Stimulated activated CD8-positive, alpha-beta memory T cell treated with anti-CD3 and anti-CD28 coated beads, Interleukin-15, amount 100 ng/mL, for 4 hours (primary cell): Measurements from ENCODE around the gene NSA2.
"Not testable (repeated sequence)": the region's sequence is repeated elsewhere in the genome, so short reads cannot be mapped to it uniquely, and the experiment has no call there.

Experiments used
- DNase-seq, 2 donors: peaks; one replicate each; pipeline ENCODE4 v3.0.0-alpha.2; 2020; ENCODE audit warnings: low read depth in 2 of 2

The NSA2 gene

GRCh38 chr5:74766849-74767578 lies at the start of gene NSA2, which contains the start of gene GFM2:
Gene NSA2, plus strand, starts transcription at chr5:74767249. Its CDS starts 112 bp downstream, at chr5:74767361.
Gene GFM2, minus strand, starts transcription at chr5:74767117. Its CDS starts 3,375 bp downstream, at chr5:74763742.
- DNase-seq: peak; percentile 85 to 87

GRCh38 chr5:74717596-74717995 lies 49.5 kb upstream of the NSA2 start:
- DNase-seq: no peak

- no peak for DNase-seq
Measured at GRCh38 chr5:74722271-74722670, 44.8 kb upstream of the NSA2 start.

GRCh38 chr5:74725331-74725730 lies 41.7 kb upstream of the NSA2 start:
- DNase-seq: no peak

GRCh38 chr5:74736759-74737158 lies 30.3 kb upstream of the NSA2 start:
- DNase-seq: no peak

GRCh38 chr5:74738406-74738805 lies 28.6 kb upstream of the NSA2 start:
- no peak for DNase-seq

GRCh38 chr5:74748742-74749141 lies 18.3 kb upstream of the NSA2 start:
- DNase-seq: not testable (repeated sequence)

GRCh38 chr5:74761241-74761640 lies 5.8 kb upstream of the NSA2 start:
- no peak for DNase-seq

- no peak for DNase-seq
Measured at GRCh38 chr5:74762599-74762998, 4.5 kb upstream of the NSA2 start.

GRCh38 chr5:74763504-74763903 lies 3.5 kb upstream of the NSA2 start:
- DNase-seq: no peak

GRCh38 chr5:74765201-74765600 lies 1.8 kb upstream of the NSA2 start:
- no peak for DNase-seq

GRCh38 chr5:74765929-74766328 lies 1.1 kb upstream of the NSA2 start:
- no peak for DNase-seq

- no peak for DNase-seq
Measured at GRCh38 chr5:74766418-74766848, 616 bp upstream of the NSA2 start.

GRCh38 chr5:74767579-74767913 lies 497 bp downstream of the NSA2 start:
- DNase-seq: no peak

GRCh38 chr5:74772359-74772758 lies 5.3 kb downstream of the NSA2 start:
- no peak for DNase-seq

GRCh38 chr5:74778609-74779008 lies 11.6 kb downstream of the NSA2 start:
- no peak for DNase-seq

GRCh38 chr5:74786851-74787250 lies 19.8 kb downstream of the NSA2 start:
- DNase-seq: no peak

GRCh38 chr5:74787424-74787823 lies 20.4 kb downstream of the NSA2 start:
- DNase-seq: no peak

GRCh38 chr5:74791669-74792068 lies 24.6 kb downstream of the NSA2 start:
- DNase-seq: not testable (repeated sequence)

GRCh38 chr5:74798977-74799911 lies 32.2 kb downstream of the NSA2 start:
- no peak for DNase-seq

GRCh38 chr5:74801197-74801596 lies 34.1 kb downstream of the NSA2 start:
- no peak for DNase-seq

GRCh38 chr5:74801941-74802340 lies 34.9 kb downstream of the NSA2 start:
- no peak for DNase-seq

- no peak for DNase-seq
Measured at GRCh38 chr5:74810915-74811314, 43.9 kb downstream of the NSA2 start.
